Type B pancreatic cell (in vitro differentiated cells): ENCODE results near the gene KDM7A. TPM values are rescaled to one million over a fixed set of nuclear protein-coding genes. Genes with fewer than 3 reads are reported as not detected.

ENCODE experiments used
- DNase-seq: peaks from one replicate; pipeline ENCODE4 v3.0.0; 2021; ENCODE audit warnings: mixed read lengths; ENCODE audit not compliant: unreplicated experiment; ENCODE audit errors: extremely low spot score
- H3K27ac Mint-ChIP-seq: 2 replicates; pipeline ENCODE4 v1.8.0; 2021; ENCODE audit warnings: mild to moderate bottlenecking, mixed read lengths
- H3K27me3 Mint-ChIP-seq: 2 replicates; pipeline ENCODE4 v1.8.0; 2021; ENCODE audit warnings: mixed read lengths
- H3K36me3 Mint-ChIP-seq: 2 replicates; pipeline ENCODE4 v1.8.0; 2021; ENCODE audit warnings: mixed read lengths
- H3K4me1 Mint-ChIP-seq: one replicate; pipeline ENCODE4 v1.8.0; 2021; ENCODE audit warnings: mixed read lengths; ENCODE audit not compliant: unreplicated experiment
- H3K4me3 Mint-ChIP-seq: 2 replicates; pipeline ENCODE4 v1.8.0; 2021; ENCODE audit warnings: mild to moderate bottlenecking, mixed read lengths
- H3K9me3 Mint-ChIP-seq: 2 replicates; pipeline ENCODE4 v1.8.0; 2021; ENCODE audit warnings: mixed read lengths
- total RNA-seq: library from RNA; stranded (reverse); gene quantifications from 2 replicates; pipeline ENCODE4 v1.2.1, GENCODE V29; 2021; ENCODE audit warnings: low replicate concordance
- TF ChIP-seq, protein P1 (sequence below): fragments of 200-600 bp; sonication (generic); conservative IDR thresholded peaks from 2 replicates; pipeline ENCODE4 v1.5.0; 2021; ENCODE audit warnings: antibody characterized with exemption, mild to moderate bottlenecking

Gene KDM7A
- total RNA-seq, 1 donor from 2014 or later, result 7.5 TPM

GRCh38 chr7:140197218-140197890, 20.6 kb upstream of the KDM7A start:
- H3K4me1 Mint-ChIP-seq, result no peaks in the 10 kb centered on the region
- no peak for DNase-seq
- no peak overlapping the region for H3K27ac Mint-ChIP-seq
- H3K27me3 Mint-ChIP-seq, result peaks cover 1% of the 10 kb centered on the region
- TF ChIP-seq, protein P1, sequence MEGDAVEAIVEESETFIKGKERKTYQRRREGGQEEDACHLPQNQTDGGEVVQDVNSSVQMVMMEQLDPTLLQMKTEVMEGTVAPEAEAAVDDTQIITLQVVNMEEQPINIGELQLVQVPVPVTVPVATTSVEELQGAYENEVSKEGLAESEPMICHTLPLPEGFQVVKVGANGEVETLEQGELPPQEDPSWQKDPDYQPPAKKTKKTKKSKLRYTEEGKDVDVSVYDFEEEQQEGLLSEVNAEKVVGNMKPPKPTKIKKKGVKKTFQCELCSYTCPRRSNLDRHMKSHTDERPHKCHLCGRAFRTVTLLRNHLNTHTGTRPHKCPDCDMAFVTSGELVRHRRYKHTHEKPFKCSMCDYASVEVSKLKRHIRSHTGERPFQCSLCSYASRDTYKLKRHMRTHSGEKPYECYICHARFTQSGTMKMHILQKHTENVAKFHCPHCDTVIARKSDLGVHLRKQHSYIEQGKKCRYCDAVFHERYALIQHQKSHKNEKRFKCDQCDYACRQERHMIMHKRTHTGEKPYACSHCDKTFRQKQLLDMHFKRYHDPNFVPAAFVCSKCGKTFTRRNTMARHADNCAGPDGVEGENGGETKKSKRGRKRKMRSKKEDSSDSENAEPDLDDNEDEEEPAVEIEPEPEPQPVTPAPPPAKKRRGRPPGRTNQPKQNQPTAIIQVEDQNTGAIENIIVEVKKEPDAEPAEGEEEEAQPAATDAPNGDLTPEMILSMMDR, result no peak
- no peaks in the 10 kb centered on the region for H3K36me3 Mint-ChIP-seq
- no peak overlapping the region for H3K4me3 Mint-ChIP-seq
- no peaks in the 10 kb centered on the region for H3K9me3 Mint-ChIP-seq

DNA sequence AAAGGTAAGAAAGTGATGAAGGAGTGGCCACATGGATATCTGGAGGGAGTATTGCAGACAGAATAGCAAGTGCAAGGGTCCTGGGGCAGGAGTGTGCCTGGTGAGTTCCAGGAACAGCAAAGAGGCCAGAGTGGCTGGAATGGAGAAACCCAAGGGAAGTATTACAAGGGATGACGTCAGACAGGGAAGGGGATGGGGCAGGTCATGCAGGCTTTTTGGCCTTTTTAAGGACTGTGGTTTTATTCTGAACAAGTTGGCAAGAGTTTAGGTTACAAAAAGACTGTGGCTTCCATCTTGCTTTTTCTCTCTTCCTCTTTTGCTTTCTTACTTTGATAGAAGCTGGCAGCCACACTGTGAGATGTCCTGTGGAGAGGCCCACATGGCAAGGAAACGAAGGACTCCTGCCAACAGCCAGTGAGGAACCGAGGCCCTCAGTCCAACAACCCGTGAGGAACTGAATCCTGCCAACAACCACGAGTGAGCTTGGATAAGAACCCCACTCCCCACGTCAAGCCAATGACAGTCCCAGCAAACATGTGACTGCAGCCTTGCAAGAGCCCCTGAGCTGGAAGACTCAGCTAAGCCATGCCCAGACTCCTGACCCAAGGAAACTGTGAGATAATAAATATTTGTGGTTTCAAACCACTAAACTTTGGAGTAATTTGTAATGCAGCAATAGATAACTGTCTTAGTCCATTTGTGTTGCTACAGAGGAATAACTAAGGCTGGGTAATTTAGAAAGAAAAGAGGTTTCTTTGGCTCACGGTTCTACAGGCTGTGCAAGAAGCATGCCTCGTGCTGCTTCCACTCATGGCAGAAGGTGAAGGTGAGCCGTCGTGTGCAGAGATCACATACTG, 19.8 kb upstream of the KDM7A start:
- no peaks in the 10 kb centered on the region for H3K9me3 Mint-ChIP-seq
- H3K36me3 Mint-ChIP-seq, result no peaks in the 10 kb centered on the region
- H3K27ac Mint-ChIP-seq, result no peak overlapping the region
- H3K27me3 Mint-ChIP-seq, result peaks cover 3% of the 10 kb centered on the region
- H3K4me1 Mint-ChIP-seq, result no peaks in the 10 kb centered on the region
- TF ChIP-seq, protein P1, result no peak
- no peak overlapping the region for H3K4me3 Mint-ChIP-seq
- DNase-seq, result no peak

GRCh38 chr7:140195859-140196258, 19.1 kb upstream of the KDM7A start:
- H3K9me3 Mint-ChIP-seq, result no peaks in the 10 kb centered on the region
- H3K4me3 Mint-ChIP-seq, result no peak overlapping the region
- DNase-seq, result no peak
- no peaks in the 10 kb centered on the region for H3K36me3 Mint-ChIP-seq
- TF ChIP-seq, protein P1, result no peak
- no peaks in the 10 kb centered on the region for H3K4me1 Mint-ChIP-seq
- no peak overlapping the region for H3K27ac Mint-ChIP-seq
- peaks cover 3% of the 10 kb centered on the region for H3K27me3 Mint-ChIP-seq

DNA sequence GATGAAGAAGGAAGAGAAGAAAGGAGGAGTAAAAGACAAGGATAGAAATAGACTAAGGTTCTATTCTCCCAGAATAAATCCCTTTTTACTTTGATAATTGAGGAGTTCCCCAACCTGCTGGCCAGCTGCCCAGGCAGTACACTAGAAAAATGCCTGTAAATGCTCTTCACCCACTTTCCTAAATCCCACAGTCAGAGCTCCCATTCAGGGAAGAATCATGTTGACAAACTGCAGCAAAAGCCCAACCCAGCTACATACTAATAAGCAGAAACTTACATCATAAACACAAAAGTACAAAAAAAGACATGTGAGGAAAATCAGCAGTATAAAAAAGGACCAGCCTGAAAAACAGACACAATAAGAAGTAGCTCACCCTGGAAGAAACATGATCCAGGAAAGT, 15.8 kb upstream of the KDM7A start:
- Mint-ChIP-seq H3K36me3 (no peaks in the 10 kb centered on the region), H3K4me3 (no peak overlapping the region), H3K9me3 (no peaks in the 10 kb centered on the region), H3K27ac (no peak overlapping the region), H3K27me3 (peaks cover 10% of the 10 kb centered on the region), H3K4me1 (no peaks in the 10 kb centered on the region)
- TF ChIP-seq, protein P1, result no peak
- no peak for DNase-seq

DNA sequence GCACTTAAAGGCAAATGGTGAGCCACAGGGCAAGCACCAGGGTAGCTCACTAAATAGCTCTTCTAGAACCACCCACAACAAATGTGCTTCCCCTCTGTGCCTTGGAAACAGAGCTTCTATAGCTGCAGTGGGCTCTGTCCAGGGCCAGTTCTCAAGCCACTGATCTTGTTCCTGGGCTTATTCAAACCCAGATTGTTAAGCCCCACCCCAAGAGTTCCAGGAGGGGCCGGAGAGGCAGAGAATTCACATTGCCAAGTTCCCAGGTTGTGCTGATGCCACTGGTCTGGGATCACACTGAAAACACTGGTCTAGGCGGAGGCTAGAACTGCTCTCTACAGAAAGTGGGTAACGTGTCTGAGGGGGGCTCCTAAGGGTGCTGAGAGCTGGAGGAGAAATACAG, 15.4 kb upstream of the KDM7A start:
- H3K27me3 Mint-ChIP-seq, result peaks cover 10% of the 10 kb centered on the region
- DNase-seq, result no peak
- TF ChIP-seq, protein P1, result no peak

More for the DNA sequence above, 15.4 kb upstream of the KDM7A start:
- no peak overlapping the region for H3K4me3 Mint-ChIP-seq
- no peaks in the 10 kb centered on the region for H3K4me1 Mint-ChIP-seq
- H3K27ac Mint-ChIP-seq, result no peak overlapping the region
- no peaks in the 10 kb centered on the region for H3K36me3 Mint-ChIP-seq
- H3K9me3 Mint-ChIP-seq, result no peaks in the 10 kb centered on the region
